CD14-positive monocyte (primary cell): ENCODE measurements around the gene TCF19. TPM values are rescaled to one million over a fixed set of nuclear protein-coding genes. Genes with fewer than 3 reads are reported as not detected.

Experiments used
- DNase-seq, 3 donors: peaks; one replicate each; pipeline ENCODE4 v3.0.0-alpha.2; 2011 to 2022
- H2AFZ ChIP-seq: 2 replicates; pipeline ENCODE4 v1.6.0; 2012; ENCODE audit warnings: mild to moderate bottlenecking, low read depth, low read length, inconsistent platforms; ENCODE audit not compliant: insufficient read depth, poor library complexity, severe bottlenecking
- H3K27ac ChIP-seq, 2 donors: 1 replicate in 1 of 2; 2 replicates in 1 of 2; pipeline ENCODE4 v1.5.1; 2012 to 2013; ENCODE audit warnings: low read length in 2 of 2, control low read depth in 1 of 2, inconsistent platforms in 1 of 2, low read depth in 1 of 2, mild to moderate bottlenecking in 1 of 2
- H3K27me3 ChIP-seq, 2 donors: one replicate each; pipeline versions ENCODE4 v1.6.0 to v1.6.1; 2011 to 2013; ENCODE audit warnings: low read length in 2 of 2; ENCODE audit not compliant: control insufficient read depth in 2 of 2, insufficient read depth in 2 of 2
- H3K36me3 ChIP-seq, 2 donors: replicated peaks in 1 of 2; 1 replicate in 1 of 2; 2 replicates in 1 of 2; pipeline versions ENCODE4 v1.5.1 to v1.6.1; 2012 to 2013; ENCODE audit warnings: low read length in 2 of 2, control low read depth in 1 of 2, inconsistent platforms in 1 of 2, mild to moderate bottlenecking in 1 of 2; ENCODE audit not compliant: insufficient read depth in 2 of 2, control insufficient read depth in 1 of 2
- H3K4me1 ChIP-seq, 2 donors: 1 replicate in 1 of 2; 2 replicates in 1 of 2; pipeline versions ENCODE4 v1.5.1 to v1.6.1; 2012 to 2013; ENCODE audit warnings: low read length in 2 of 2, control low read depth in 1 of 2, inconsistent platforms in 1 of 2, mild to moderate bottlenecking in 1 of 2, moderate library complexity in 1 of 2; ENCODE audit not compliant: insufficient read depth in 2 of 2, control insufficient read depth in 1 of 2
- H3K4me2 ChIP-seq: replicated peaks from 2 replicates; pipeline ENCODE3; 2012; ENCODE audit warnings: low read length, moderate library complexity, mild to moderate bottlenecking; ENCODE audit not compliant: poor library complexity, severe bottlenecking; ENCODE audit errors: extremely low read depth
- H3K4me3 ChIP-seq, 3 experiments: fragments of 200-600 bp in 1 of 3; sonication (generic) in 1 of 3; replicated peaks in 1 of 3; 1 replicate in 2 of 3; 2 replicates in 1 of 3; pipeline ENCODE4 v1.5.1; 2011 to 2013; ENCODE audit warnings: low read length in 3 of 3, mild to moderate bottlenecking in 3 of 3, control low read depth in 2 of 3, low read depth in 2 of 3, inconsistent platforms in 1 of 3, moderate library complexity in 1 of 3
- H3K79me2 ChIP-seq: 2 replicates; pipeline ENCODE4 v1.6.0; 2012; ENCODE audit warnings: mild to moderate bottlenecking, control low read depth, inconsistent platforms, low read length, moderate library complexity; ENCODE audit not compliant: insufficient read depth
- H3K9ac ChIP-seq: 2 replicates; pipeline ENCODE4 v1.6.0; 2017; ENCODE audit warnings: low read length, mild to moderate bottlenecking; ENCODE audit not compliant: insufficient read depth, poor library complexity, severe bottlenecking
- H3K9me3 ChIP-seq, 2 donors: replicated peaks in 1 of 2; 1 replicate in 1 of 2; 2 replicates in 1 of 2; pipeline versions ENCODE4 v1.5.1 to v1.6.1; 2012 to 2013; ENCODE audit warnings: low read length in 2 of 2, control low read depth in 1 of 2; ENCODE audit not compliant: control insufficient read depth in 1 of 2, insufficient read depth in 1 of 2
- H4K20me1 ChIP-seq: 2 replicates; pipeline ENCODE4 v1.6.0; 2012; ENCODE audit warnings: mild to moderate bottlenecking, low read length, control low read depth, moderate library complexity; ENCODE audit not compliant: insufficient read depth
- H3K27ac Mint-ChIP-seq, 7 donors: one replicate each; pipeline ENCODE4 v1.8.0; 2020; ENCODE audit warnings: mild to moderate bottlenecking in 7 of 7, mixed read lengths in 7 of 7, moderate library complexity in 6 of 7, inconsistent platforms in 2 of 7
- H3K27me3 Mint-ChIP-seq, 3 donors: one replicate each; pipeline ENCODE4 v1.8.0; 2021 to 2022; ENCODE audit warnings: low read depth in 3 of 3, mild to moderate bottlenecking in 3 of 3, mixed read lengths in 3 of 3, moderate library complexity in 3 of 3, inconsistent platforms in 1 of 3
- H3K36me3 Mint-ChIP-seq, 2 donors: one replicate each; pipeline ENCODE4 v1.8.0; 2020; ENCODE audit warnings: mixed read lengths in 2 of 2, inconsistent platforms in 1 of 2, mild to moderate bottlenecking in 1 of 2
- H3K4me1 Mint-ChIP-seq: one replicate; pipeline ENCODE4 v1.8.0; 2020; ENCODE audit warnings: mild to moderate bottlenecking, mixed read lengths
- H3K4me3 Mint-ChIP-seq, 2 donors: one replicate each; pipeline ENCODE4 v1.8.0; 2020; ENCODE audit warnings: mild to moderate bottlenecking in 2 of 2, mixed read lengths in 2 of 2, moderate library complexity in 1 of 2
- H3K9me3 Mint-ChIP-seq, 7 donors: one replicate each; pipeline ENCODE4 v1.8.0; 2020 to 2022; ENCODE audit warnings: mixed read lengths in 7 of 7, mild to moderate bottlenecking in 6 of 7, moderate library complexity in 6 of 7, inconsistent platforms in 2 of 7
- WGBS: methylation state at CpG from one replicate; pipeline ENCODE4 v1.1.5; 2013; ENCODE audit warnings: missing lambda C conversion rate; ENCODE audit not compliant: insufficient coverage; 5-methylcytosine and 5-hydroxymethylcytosine counted together
- intact Hi-C, 2 donors: fragments of 100-400 bp; cut with micrococcal nuclease; formaldehyde crosslinking; loops; one replicate each; pipeline versions ENCODE4 v1.15.0 to v1.15.1; 2023
- polyA plus RNA-seq, 3 donors: library from polyadenylated mRNA; depleted of rRNA in 1 of 3; unstranded in 2 of 3; stranded (reverse) in 1 of 3; fragments of 300-500 nt in 2 of 3; fragments of >200 nt in 1 of 3; fragmentation: Illumina TruSeq in 2 of 3; gene quantifications; 1 replicate in 2 of 3; 2 replicates in 1 of 3; pipeline ENCODE4 v1.2.3, GENCODE V29; 2012 to 2021
- TF ChIP-seq, protein P1 (sequence below): fragments of 200-600 bp; IDR thresholded peaks from one replicate; pipeline ENCODE4 v1.8.0; 2022; ENCODE audit warnings: antibody characterized with exemption, mild to moderate bottlenecking

TCF19 gene
- polyA plus RNA-seq, 3 donors, result 0.75 to 1.1 (median 0.80) TPM

DNA sequence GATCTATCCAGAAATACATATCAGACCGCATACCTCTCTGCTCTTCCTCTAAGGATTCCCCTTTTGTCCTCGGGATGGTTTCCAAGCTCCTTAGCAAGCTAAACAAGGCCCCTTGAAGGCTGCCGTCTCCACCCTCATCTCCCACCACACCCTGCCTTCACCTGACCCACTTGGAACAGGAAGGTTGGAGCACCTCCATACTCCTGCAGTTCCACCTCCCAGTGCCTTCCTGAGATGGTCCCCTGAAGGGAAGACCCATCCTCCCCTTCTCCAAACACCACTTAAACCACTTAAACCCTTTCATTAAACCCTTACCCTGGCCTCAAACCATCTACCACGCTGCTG, 20.6 kb downstream of the TCF19 start:
- no peak overlapping the region for H3K4me2 ChIP-seq
- Mint-ChIP-seq H3K27me3 (peaks cover 0 to 2% (median 1%) of the 10 kb centered on the region in 3 donors), H3K27ac (peak overlapping the region in 1 of 7 donors; percentile 22), H3K4me1 (peaks cover 14% of the 10 kb centered on the region), H3K9me3 (peaks cover 0 to 2% (median 0%) of the 10 kb centered on the region in 7 donors), H3K4me3 (no peak overlapping the region), H3K36me3 (no peaks in the 10 kb centered on the region)
- DNase-seq, result no peak
- H3K4me1 ChIP-seq, result peaks cover 0 to 6% of the 10 kb centered on the region in 2 donors
- no peak overlapping the region for H3K27ac ChIP-seq
- H4K20me1 ChIP-seq, result no peaks in the 10 kb centered on the region
- no peaks in the 10 kb centered on the region for H3K79me2 ChIP-seq
- no peaks in the 10 kb centered on the region for H3K9me3 ChIP-seq
- TF ChIP-seq, protein P1, sequence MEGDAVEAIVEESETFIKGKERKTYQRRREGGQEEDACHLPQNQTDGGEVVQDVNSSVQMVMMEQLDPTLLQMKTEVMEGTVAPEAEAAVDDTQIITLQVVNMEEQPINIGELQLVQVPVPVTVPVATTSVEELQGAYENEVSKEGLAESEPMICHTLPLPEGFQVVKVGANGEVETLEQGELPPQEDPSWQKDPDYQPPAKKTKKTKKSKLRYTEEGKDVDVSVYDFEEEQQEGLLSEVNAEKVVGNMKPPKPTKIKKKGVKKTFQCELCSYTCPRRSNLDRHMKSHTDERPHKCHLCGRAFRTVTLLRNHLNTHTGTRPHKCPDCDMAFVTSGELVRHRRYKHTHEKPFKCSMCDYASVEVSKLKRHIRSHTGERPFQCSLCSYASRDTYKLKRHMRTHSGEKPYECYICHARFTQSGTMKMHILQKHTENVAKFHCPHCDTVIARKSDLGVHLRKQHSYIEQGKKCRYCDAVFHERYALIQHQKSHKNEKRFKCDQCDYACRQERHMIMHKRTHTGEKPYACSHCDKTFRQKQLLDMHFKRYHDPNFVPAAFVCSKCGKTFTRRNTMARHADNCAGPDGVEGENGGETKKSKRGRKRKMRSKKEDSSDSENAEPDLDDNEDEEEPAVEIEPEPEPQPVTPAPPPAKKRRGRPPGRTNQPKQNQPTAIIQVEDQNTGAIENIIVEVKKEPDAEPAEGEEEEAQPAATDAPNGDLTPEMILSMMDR, result no peak
- no peaks in the 10 kb centered on the region for H3K27me3 ChIP-seq
- WGBS, result 91% methylated on average over 4 of the region's 4 CpGs
- intact Hi-C loops, result no loop called here
- no peak overlapping the region for H3K4me3 ChIP-seq
- H3K36me3 ChIP-seq, result no peaks in the 10 kb centered on the region
- H2AFZ ChIP-seq, result no peak overlapping the region
- no peak overlapping the region for H3K9ac ChIP-seq

DNA sequence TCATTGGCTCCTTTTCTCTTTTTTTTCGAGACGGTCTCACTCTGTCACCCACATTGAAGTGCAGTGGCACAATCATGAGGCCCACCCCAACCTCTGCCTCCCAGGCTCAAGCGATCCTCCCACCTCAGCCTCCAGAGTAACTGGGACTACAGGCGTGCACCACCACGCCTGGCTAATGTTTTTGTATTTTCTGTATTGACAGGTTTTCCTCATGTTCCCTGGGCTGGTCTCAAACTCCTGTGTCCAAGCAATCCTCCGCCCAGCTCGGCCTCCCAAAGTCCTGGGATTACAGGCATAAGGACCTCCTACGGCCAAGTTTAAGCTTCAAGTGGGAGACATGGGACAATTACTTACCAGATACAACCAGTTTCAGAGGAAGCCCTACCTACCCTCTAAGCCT, 21.5 kb downstream of the TCF19 start:
- DNase-seq, result no peak
- H3K4me1 Mint-ChIP-seq, result peaks cover 14% of the 10 kb centered on the region
- H3K4me2 ChIP-seq, result peak overlapping the region; percentile 67
- no peaks in the 10 kb centered on the region for H3K36me3 ChIP-seq
- H3K36me3 Mint-ChIP-seq, result no peaks in the 10 kb centered on the region
- H3K4me3 ChIP-seq, result peak overlapping the region in 2 of 3 experiments; percentile 44 to 63
- H3K79me2 ChIP-seq, result no peaks in the 10 kb centered on the region
- peaks cover 0 to 6% of the 10 kb centered on the region in 2 donors for H3K4me1 ChIP-seq
- peak overlapping the region; percentile 69 for H2AFZ ChIP-seq
- TF ChIP-seq, protein P1, result no peak
- H3K4me3 Mint-ChIP-seq, result peak overlapping the region in 1 of 2 donors; percentile 80
- H3K27me3 Mint-ChIP-seq, result peaks cover 0 to 2% (median 1%) of the 10 kb centered on the region in 3 donors
- no peaks in the 10 kb centered on the region for H4K20me1 ChIP-seq
- intact Hi-C loops, result no loop called here
- H3K9me3 Mint-ChIP-seq, result peaks cover 0 to 2% (median 0%) of the 10 kb centered on the region in 7 donors
- H3K27me3 ChIP-seq, result no peaks in the 10 kb centered on the region
- WGBS, result 97% methylated on average over 4 of the region's 8 CpGs
- no peaks in the 10 kb centered on the region for H3K9me3 ChIP-seq
- H3K9ac ChIP-seq, result peak overlapping the region; percentile 53
- H3K27ac ChIP-seq, result no peak overlapping the region
- no peak overlapping the region for H3K27ac Mint-ChIP-seq
